Endothelial cell (in vitro differentiated cells): ENCODE data around the gene ZBTB18. TPM values are rescaled to one million over a fixed set of nuclear protein-coding genes. Genes with fewer than 3 reads are reported as not detected.

ENCODE experiments used
- DNase-seq: peaks from one replicate; pipeline ENCODE4 v3.0.0; 2021; ENCODE audit warnings: low spot score
- H3K27ac Mint-ChIP-seq: one replicate; pipeline ENCODE4 v1.8.0; 2021; ENCODE audit warnings: mixed read lengths, inconsistent platforms; ENCODE audit not compliant: unreplicated experiment
- H3K27me3 Mint-ChIP-seq: one replicate; pipeline ENCODE4 v1.8.0; 2021; ENCODE audit warnings: mild to moderate bottlenecking, moderate library complexity, mixed read lengths, inconsistent platforms; ENCODE audit not compliant: unreplicated experiment
- H3K36me3 Mint-ChIP-seq: one replicate; pipeline ENCODE4 v1.8.0; 2021; ENCODE audit warnings: mild to moderate bottlenecking, low read depth, mixed read lengths, inconsistent platforms; ENCODE audit not compliant: unreplicated experiment
- H3K4me1 Mint-ChIP-seq: one replicate; pipeline ENCODE4 v1.8.0; 2021; ENCODE audit warnings: mild to moderate bottlenecking, mixed read lengths, inconsistent platforms; ENCODE audit not compliant: unreplicated experiment
- H3K4me3 Mint-ChIP-seq: one replicate; pipeline ENCODE4 v1.8.0; 2021; ENCODE audit warnings: mild to moderate bottlenecking, mixed read lengths, inconsistent platforms; ENCODE audit not compliant: unreplicated experiment
- H3K9me3 Mint-ChIP-seq: one replicate; pipeline ENCODE4 v1.8.0; 2021; ENCODE audit warnings: mixed read lengths, inconsistent platforms; ENCODE audit not compliant: unreplicated experiment
- total RNA-seq: library from RNA; stranded (reverse); fragmentation: NEBNext Ultra II Directional; extraction: Animal tissue kit (Norgen Biotek cat#: 25700); gene quantifications from one replicate; pipeline ENCODE4 v1.2.1, GENCODE V29; 2021; ENCODE audit not compliant: unreplicated experiment
- TF ChIP-seq, protein P1 (sequence below): fragments of 200-600 bp; sonication (generic); IDR thresholded peaks from one replicate; pipeline ENCODE4 v1.5.0; 2021; ENCODE audit warnings: antibody characterized with exemption; ENCODE audit not compliant: unreplicated experiment

Gene ZBTB18
- total RNA-seq, 1 donor from 2014 or later, result 21.7 TPM

DNA sequence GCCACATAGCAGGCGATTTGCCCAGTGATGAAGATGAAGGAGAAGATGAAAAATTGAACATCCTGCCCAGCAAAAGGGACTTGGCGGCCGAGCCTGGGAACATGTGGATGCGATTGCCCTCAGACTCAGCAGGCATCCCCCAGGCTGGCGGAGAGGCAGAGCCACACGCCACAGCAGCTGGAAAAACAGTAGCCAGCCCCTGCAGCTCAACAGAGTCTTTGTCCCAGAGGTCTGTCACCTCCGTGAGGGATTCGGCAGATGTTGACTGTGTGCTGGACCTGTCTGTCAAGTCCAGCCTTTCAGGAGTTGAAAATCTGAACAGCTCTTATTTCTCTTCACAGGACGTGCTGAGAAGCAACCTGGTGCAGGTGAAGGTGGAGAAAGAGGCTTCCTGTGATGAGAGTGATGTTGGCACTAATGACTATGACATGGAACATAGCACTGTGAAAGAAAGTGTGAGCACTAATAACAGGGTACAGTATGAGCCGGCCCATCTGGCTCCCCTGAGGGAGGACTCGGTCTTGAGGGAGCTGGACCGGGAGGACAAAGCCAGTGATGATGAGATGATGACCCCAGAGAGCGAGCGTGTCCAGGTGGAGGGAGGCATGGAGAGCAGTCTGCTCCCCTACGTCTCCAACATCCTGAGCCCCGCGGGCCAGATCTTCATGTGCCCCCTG lies 3.3 kb downstream of the ZBTB18 start:
- Mint-ChIP-seq H3K9me3 (no peaks in the 10 kb centered on the region), H3K27me3 (peaks cover 12% of the 10 kb centered on the region), H3K36me3 (peaks cover 9% of the 10 kb centered on the region), H3K27ac (no peak overlapping the region), H3K4me3 (no peak overlapping the region), H3K4me1 (peaks cover 24% of the 10 kb centered on the region)
- DNase-seq, result no peak
- TF ChIP-seq, protein P1, sequence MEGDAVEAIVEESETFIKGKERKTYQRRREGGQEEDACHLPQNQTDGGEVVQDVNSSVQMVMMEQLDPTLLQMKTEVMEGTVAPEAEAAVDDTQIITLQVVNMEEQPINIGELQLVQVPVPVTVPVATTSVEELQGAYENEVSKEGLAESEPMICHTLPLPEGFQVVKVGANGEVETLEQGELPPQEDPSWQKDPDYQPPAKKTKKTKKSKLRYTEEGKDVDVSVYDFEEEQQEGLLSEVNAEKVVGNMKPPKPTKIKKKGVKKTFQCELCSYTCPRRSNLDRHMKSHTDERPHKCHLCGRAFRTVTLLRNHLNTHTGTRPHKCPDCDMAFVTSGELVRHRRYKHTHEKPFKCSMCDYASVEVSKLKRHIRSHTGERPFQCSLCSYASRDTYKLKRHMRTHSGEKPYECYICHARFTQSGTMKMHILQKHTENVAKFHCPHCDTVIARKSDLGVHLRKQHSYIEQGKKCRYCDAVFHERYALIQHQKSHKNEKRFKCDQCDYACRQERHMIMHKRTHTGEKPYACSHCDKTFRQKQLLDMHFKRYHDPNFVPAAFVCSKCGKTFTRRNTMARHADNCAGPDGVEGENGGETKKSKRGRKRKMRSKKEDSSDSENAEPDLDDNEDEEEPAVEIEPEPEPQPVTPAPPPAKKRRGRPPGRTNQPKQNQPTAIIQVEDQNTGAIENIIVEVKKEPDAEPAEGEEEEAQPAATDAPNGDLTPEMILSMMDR, result no peak

DNA sequence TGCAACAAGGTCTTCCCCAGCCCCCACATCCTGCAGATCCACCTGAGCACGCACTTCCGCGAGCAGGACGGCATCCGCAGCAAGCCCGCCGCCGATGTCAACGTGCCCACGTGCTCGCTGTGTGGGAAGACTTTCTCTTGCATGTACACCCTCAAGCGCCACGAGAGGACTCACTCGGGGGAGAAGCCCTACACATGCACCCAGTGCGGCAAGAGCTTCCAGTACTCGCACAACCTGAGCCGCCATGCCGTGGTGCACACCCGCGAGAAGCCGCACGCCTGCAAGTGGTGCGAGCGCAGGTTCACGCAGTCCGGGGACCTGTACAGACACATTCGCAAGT lies 3.8 kb downstream of the ZBTB18 start:
- Mint-ChIP-seq H3K4me1 (peaks cover 19% of the 10 kb centered on the region), H3K9me3 (no peaks in the 10 kb centered on the region)

DNA sequence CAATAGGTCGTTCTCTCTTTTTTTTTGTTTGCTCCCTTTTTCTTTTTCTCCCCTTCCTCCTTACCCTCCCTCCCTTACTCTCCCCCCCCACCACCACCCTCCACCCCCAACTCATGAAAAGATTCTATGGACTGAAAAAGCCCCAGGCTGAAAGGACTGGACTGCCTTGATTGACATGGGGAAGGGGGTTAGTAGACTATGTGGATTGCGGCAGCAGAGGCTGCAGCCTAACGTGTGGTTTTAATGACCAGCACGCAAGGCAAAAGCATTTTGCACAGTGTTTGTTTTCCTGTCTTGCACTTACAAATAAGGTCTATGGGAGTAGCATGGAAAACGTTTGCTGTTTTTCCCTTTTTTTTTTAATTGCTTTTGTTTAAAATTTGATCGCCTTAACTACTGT lies 5.5 kb downstream of the ZBTB18 start:
- H3K4me3 Mint-ChIP-seq, result no peak overlapping the region

More for the DNA sequence above, 3.8 kb downstream of the ZBTB18 start:
- Mint-ChIP-seq H3K27ac (no peak overlapping the region), H3K4me3 (no peak overlapping the region), H3K36me3 (peaks cover 4% of the 10 kb centered on the region), H3K27me3 (peaks cover 7% of the 10 kb centered on the region)
- DNase-seq, result no peak
- TF ChIP-seq, protein P1, result no peak

DNA sequence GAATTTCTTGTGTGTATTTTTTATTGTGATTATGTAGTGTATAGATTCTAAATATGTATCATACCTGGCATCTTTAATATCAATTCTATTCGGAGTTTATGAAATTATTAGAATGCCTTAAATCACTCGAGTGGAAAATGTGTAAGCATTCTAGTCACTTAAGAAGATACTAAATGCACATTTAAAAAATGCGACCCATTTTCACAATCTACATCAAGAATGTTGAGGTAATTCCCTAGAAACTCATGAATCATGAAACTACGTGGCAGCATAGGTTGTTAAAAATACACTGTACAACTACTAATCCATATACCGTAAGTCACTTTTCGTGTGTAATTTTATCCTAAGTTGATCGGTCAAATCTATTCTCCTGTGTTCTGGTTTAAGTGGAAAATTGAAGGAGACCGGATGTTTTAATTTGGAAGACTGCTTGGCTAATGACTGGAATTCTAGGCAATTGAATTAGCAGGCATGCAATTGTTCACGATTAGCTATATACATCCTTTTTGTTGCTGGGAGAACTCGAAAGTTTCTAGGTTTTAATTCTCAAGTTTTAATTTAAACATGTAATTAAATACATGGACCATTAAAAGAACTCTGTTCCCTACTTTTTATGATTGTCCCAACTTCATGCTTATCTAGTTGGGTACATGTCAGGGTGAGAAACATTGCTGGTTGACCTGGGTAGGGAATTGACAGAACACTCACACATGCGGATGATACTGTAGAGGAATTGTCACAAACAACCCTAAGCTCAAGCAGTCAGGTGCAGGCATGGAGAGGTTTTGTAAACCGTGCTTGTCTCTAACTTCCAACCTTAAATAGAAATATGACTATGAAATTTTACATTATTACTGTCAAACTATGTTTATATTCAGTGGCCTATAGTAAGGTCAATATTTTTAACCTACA lies 6.6 kb downstream of the ZBTB18 start:
- TF ChIP-seq, protein P1, result no peak
- DNase-seq, result no peak
- Mint-ChIP-seq H3K9me3 (no peaks in the 10 kb centered on the region), H3K4me1 (no peaks in the 10 kb centered on the region), H3K27me3 (no peaks in the 10 kb centered on the region), H3K36me3 (no peaks in the 10 kb centered on the region), H3K4me3 (no peak overlapping the region), H3K27ac (no peak overlapping the region)

More for the DNA sequence above, 5.5 kb downstream of the ZBTB18 start:
- Mint-ChIP-seq H3K27me3 (no peaks in the 10 kb centered on the region), H3K36me3 (no peaks in the 10 kb centered on the region), H3K27ac (no peak overlapping the region), H3K9me3 (no peaks in the 10 kb centered on the region), H3K4me1 (peaks cover 2% of the 10 kb centered on the region)
- DNase-seq, result no peak
- TF ChIP-seq, protein P1, result no peak

DNA sequence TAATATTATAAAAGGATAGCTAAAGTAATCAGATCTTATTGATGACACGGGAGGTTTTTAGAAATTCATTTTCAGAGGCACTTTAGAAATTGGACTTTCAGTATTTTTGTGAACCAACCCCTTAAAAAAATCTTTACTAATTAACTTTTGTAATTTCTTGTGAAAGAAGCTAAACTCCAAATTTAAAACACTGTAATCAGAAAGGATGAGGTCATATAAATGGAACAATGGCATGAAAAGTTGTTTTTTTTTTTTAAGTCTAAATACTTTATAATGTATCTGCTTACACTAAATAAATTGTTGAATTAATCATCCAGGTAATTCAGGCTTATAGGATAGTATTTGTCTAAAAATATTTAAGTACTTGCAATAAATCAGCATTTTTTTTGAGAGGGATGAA lies 9.0 kb downstream of the ZBTB18 start:
- TF ChIP-seq, protein P1, result no peak
- H3K27ac Mint-ChIP-seq, result no peak overlapping the region
- no peak for DNase-seq
- H3K36me3 Mint-ChIP-seq, result no peaks in the 10 kb centered on the region
- H3K27me3 Mint-ChIP-seq, result peaks cover 2% of the 10 kb centered on the region
- H3K9me3 Mint-ChIP-seq, result no peaks in the 10 kb centered on the region
- no peaks in the 10 kb centered on the region for H3K4me1 Mint-ChIP-seq
- no peak overlapping the region for H3K4me3 Mint-ChIP-seq
